AG04450 (cell line): ENCODE measurements around the gene MON1B. TPM values are rescaled to one million over a fixed set of nuclear protein-coding genes. Genes with fewer than 3 reads are reported as not detected.

Experiments
- CTCF ChIA-PET: fragments of 300-600, 350-600 bp; formaldehyde crosslinking; extraction: SDS; loops from one replicate; lab custom pipeline; 2022; ENCODE audit warnings: antibody characterized with exemption, inconsistent platforms; lab: Charles Lee
- POLR2A ChIA-PET: fragments of 350-600 bp; formaldehyde crosslinking; extraction: SDS; loops from one replicate; lab custom pipeline; 2021; ENCODE audit warnings: antibody characterized with exemption, inconsistent platforms; lab: Yijun Ruan, JAX
- DNase-seq: peaks from one replicate; pipeline ENCODE4 v3.0.0-alpha.2; 2011; ENCODE audit warnings: low read depth, low spot score
- H3K27ac ChIP-seq: one replicate; pipeline ENCODE4 v1.5.1; 2012; ENCODE audit warnings: low read depth, low read length, control low read depth
- H3K27me3 ChIP-seq: one replicate; pipeline ENCODE4 v1.6.0; 2012; ENCODE audit warnings: low read length; ENCODE audit not compliant: control insufficient read depth, insufficient read depth
- H3K4me3 ChIP-seq: 2 replicates; pipeline ENCODE4 v1.5.1; 2011; ENCODE audit warnings: mild to moderate bottlenecking, low read depth, low read length, control low read depth
- H3K9me3 ChIP-seq: 2 replicates; pipeline ENCODE4 v1.5.1; 2012; ENCODE audit warnings: low read length; ENCODE audit not compliant: control insufficient read depth, insufficient read depth
- CTCF ChIP-seq: IDR thresholded peaks from 2 replicates; pipeline ENCODE4 v1.5.1; 2011; ENCODE audit warnings: low read depth, low read length, control low read depth, inconsistent platforms
- polyA plus RNA-seq: library from polyadenylated mRNA; depleted of rRNA; stranded (reverse); fragments of >200 nt; gene quantifications from 2 replicates; pipeline ENCODE4 v1.2.3, GENCODE V29; 2011

MON1B gene
- polyA plus RNA-seq, 1 experiment, result 10.9 TPM

- TF ChIP-seq CTCF, result no peak
- no peaks in the 10 kb centered on the region for H3K9me3 ChIP-seq
- ChIA-PET CTCF (interaction anchor here (0.7 kb wide), 1 partner anchor 758 kb away, joined by 3 read pairs; no protein-coding TSS in a partner anchor), POLR2A (interaction anchor here (0.6 kb wide), 1 partner anchor 932 kb away, joined by 4 read pairs; no protein-coding TSS in a partner anchor)
- no peak overlapping the region for H3K4me3 ChIP-seq
- H3K27me3 ChIP-seq, result no peaks in the 10 kb centered on the region
- DNase-seq, result no peak
- no peak overlapping the region for H3K27ac ChIP-seq
These were observed 28.4 kb downstream of the MON1B start for GRCh38 chr16:77219437-77219836.

GRCh38 chr16:77220427-77220826 lies 29.4 kb downstream of the MON1B start:
- DNase-seq, result no peak
- ChIA-PET POLR2A (no interaction called here), CTCF (interaction anchor here (4.2 kb wide), 1 partner anchor 16 kb away, joined by 19 read pairs; no protein-coding TSS in a partner anchor)
- Histone ChIP-seq H3K27ac (no peak overlapping the region), H3K9me3 (no peaks in the 10 kb centered on the region), H3K27me3 (no peaks in the 10 kb centered on the region), H3K4me3 (no peak overlapping the region)
- TF ChIP-seq CTCF, result no peak

GRCh38 chr16:77221482-77221881 lies 30.5 kb downstream of the MON1B start:
- TF ChIP-seq CTCF, result no peak
- CTCF ChIA-PET, result interaction anchor here (1.3 to 4.2 kb wide), 2 partner anchors 15 to 879 kb away, joined by 3 to 19 read pairs; no protein-coding TSS in a partner anchor
- H3K27ac ChIP-seq, result no peak overlapping the region
- H3K9me3 ChIP-seq, result no peaks in the 10 kb centered on the region
- POLR2A ChIA-PET, result no interaction called here
- H3K4me3 ChIP-seq, result no peak overlapping the region
- no peaks in the 10 kb centered on the region for H3K27me3 ChIP-seq
- no peak for DNase-seq

- CTCF ChIA-PET, result interaction anchor here (1.1 to 4.2 kb wide), 2 partner anchors 13 to 361 kb away, joined by 4 to 19 read pairs; no protein-coding TSS in a partner anchor
- no peaks in the 10 kb centered on the region for H3K9me3 ChIP-seq
- POLR2A ChIA-PET, result no interaction called here
These were observed 32.2 kb downstream of the MON1B start for GRCh38 chr16:77223184-77223583.

More at GRCh38 chr16:77223184-77223583, 32.2 kb downstream of the MON1B start:
- DNase-seq, result no peak
- H3K4me3 ChIP-seq, result no peak overlapping the region
- TF ChIP-seq CTCF, result 0 out of 2 replicates have a peak, but pooled peaks have one; percentile 18
- H3K27ac ChIP-seq, result no peak overlapping the region
- peaks cover 4% of the 10 kb centered on the region for H3K27me3 ChIP-seq
